ENCODE data around the gene ARR3.

- TF ChIP-seq EZH2 (IDR thresholded peaks at IDR 0.05; ENCODE audit: borderline replicate concordance, low read depth, low read length, poor library complexity, severe bottlenecking) (no peak), CTCF (conservative IDR thresholded peaks at IDR 0.05; ENCODE audit: low read depth, low read length) (no peak)
These were observed 54.6 kb downstream of the ARR3 start for GRCh38 chrX:70322784-70323183.

Measured in A673 (cell line).